ENCODE measurements around the gene FARS2. TPM values are rescaled to one million over a fixed set of nuclear protein-coding genes. Genes with fewer than 3 reads are reported as not detected.
"Not testable (repeated sequence)": the region's sequence is repeated elsewhere in the genome, so short reads cannot be mapped to it uniquely, and the experiment has no call there.

Gene FARS2
- total RNA-seq, 1 donor from 2014 or later: 19.5 TPM

DNA sequence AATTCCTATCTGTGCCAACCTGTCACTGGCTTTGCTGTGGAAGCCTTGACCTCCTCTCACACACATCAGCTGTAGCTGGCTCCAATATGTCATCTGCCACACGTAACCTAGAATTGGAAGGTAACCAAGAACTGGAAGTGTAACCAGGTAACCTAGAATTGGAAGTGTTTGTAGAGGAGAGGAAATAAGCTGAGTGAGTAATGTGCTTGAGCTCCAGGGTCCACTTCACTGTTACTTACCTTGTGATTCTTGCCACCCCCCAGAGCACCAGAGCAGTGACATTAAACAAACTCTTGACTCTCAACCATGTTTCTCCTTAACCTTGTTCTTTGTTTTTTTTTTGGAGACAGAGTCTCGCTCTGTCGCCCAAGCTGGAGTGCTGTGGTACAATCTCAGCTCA lies 394.9 kb downstream of the FARS2 start:
- intact Hi-C loops (cut with micrococcal nuclease): no loop called here

DNA sequence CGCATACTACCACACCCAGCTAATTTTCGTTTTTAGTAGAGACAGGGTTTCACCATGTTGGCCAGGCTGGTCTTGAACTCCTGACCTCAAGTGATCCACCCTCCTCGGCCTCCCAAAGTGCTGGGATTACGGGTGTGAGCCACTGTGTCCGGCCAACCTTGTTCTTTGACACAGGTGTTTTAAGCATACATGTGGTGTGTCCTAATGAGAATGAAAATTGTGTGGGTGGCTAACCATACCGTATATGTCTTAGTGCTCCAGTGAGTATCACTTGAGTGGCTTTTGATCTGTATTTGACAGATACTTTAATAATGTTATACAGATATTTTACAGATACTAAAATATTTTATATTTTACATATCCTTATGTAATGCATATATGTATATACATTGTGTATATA lies 395.4 kb downstream of the FARS2 start:
- intact Hi-C loops (cut with micrococcal nuclease): not testable (repeated sequence)

DNA sequence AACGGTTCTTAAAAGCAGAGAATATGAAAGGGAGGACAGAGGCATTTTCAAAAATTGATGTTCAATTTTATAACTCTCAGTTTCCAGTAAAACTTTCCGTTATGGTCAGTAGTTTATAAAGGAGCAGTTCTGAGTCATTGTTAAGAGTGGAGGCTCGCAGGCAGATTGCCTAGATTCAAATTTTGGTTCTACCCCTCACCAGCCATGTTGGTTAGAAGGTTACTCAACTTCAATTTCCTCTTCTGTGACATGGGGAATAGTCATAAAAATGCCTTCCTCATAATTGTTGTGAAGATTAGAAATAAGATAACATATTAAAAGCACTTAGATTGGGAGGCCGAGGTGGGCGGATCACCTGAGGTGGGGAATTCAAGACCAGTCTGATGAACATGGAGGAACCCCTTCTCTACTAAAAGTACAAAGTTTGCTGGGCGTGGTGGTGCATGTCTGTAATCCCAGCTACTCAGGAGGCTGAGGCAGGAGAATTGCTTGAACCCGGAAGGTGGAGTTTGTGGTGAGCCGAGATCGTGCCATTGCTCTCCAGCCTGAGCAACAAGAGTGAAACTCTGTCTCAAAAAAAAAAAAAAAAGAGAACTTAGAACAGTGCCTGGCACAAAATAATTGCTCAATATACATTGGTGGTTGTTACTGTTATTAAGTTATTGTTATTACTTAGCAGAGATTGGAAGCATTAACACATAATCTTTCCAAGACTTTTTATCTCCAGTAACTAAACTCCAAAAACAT lies 396.5 kb downstream of the FARS2 start:
- intact Hi-C loops (cut with micrococcal nuclease): no loop called here

DNA sequence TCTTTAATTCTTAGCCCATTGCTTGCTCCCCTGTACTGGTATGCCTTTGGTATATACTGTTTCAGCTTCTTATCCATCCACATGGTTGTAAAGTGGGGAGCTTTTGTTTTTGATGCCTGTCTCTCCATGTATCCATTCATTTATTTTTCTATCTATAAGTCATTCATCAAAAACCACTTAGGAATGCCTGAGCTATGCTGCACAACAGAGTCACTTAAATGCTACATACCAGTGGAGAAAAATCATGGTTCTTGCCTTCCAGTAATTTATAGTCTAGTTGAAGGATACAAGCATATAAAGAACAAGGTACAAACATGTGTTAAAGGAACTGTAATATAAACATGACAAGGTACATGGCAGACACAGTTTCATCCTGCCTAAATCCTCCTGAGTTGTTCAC lies 398.2 kb downstream of the FARS2 start:
- intact Hi-C loops (cut with micrococcal nuclease): no loop called here

DNA sequence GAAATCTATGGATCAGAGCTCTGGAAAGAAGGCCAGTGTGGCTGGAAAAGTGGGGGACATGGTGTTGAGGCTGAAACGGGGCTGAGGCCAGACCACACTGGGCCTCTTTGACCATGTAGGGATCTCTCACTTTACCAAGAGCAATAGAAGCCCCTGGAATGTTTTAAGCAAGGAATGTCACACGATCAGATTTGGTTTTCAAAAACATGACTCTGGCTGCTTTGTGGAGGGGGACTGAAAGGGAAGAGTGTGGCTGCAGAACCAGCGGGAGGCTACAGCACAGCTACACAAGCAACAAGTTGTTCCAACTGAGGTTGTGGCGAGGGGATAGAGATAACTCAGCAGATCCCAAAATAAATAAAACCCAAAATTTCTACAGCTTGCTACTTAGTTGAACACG lies 399.5 kb downstream of the FARS2 start:
- intact Hi-C loops (cut with micrococcal nuclease): no loop called here

DNA sequence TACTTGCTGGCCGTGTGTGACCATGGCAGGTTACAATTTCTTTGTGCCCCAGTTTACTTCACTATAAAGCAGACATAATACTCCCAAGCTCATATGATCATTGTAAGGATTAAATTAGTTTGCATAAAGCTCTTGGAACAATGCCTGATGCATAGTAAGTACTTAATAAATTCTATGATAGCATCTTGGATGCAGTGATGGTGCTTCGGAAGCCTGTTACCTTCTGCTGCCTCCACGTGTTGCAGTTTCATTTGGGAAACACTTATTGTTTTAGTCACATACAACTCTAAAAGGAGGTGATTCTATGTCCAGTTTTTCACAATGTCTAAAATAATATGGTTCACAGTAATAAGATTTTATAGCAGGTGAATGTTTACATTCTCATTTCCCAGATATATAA lies 401.5 kb downstream of the FARS2 start:
- intact Hi-C loops (cut with micrococcal nuclease): no loop called here

DNA sequence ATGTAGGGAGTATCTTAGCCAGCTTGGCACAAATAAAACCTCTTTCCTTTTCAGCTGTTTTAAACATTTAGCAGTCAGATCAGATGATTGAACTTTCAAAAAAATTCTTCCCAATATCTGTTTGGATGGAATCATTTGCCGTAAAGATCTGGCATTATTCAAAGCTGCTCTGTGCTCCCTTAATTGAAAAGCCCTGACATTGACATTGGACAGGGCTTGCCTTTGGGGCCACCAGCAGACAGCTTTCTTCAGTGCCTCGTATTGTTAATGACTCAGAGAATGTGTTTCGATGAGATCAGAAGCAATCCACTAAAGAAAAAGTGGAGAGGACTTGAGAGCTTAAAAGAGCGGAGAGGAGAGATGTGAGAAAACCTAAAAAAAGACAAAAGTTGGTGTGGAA lies 401.9 kb downstream of the FARS2 start:
- intact Hi-C loops (cut with micrococcal nuclease): no loop called here

DNA sequence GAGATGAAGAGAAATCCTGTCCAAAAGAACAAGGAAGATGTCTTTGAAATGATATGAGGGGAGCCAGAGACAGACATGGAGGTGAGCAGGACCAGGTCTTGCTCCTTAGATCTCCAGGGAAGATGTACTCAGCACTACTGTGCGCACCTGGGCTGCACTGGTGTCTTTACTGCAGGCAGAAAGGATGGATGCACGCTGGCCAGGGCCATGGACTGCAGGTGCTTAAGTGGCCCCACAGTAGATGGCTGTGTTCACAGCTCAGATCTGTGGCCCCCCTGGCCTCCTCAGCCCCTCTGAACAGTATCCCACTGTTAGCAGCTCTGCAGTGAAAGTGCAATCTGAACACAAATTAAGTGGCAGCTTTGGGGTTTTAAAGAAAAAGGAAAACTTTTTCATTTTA lies 402.4 kb downstream of the FARS2 start:
- intact Hi-C loops (cut with micrococcal nuclease): no loop called here

DNA sequence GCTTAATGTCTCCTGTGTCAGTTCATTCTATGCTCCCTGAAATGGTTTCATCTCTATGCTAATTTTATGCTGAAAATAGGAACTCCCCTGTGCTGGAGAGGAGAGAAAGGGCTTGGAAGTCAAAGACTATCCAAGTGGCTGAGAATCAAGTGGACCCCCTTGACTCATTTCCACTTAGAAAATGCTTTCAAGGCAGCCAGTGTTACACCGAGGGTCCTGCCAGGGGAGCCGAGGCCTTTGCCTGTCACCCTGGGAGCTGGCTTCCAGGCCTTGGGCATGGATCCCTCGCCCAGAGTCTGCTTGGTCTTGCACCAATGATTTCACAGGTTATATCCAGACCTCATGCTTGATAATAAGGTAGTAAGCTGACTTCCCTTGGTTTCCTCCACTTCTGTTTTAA lies 402.8 kb downstream of the FARS2 start:
- intact Hi-C loops (cut with micrococcal nuclease): no loop called here

DNA sequence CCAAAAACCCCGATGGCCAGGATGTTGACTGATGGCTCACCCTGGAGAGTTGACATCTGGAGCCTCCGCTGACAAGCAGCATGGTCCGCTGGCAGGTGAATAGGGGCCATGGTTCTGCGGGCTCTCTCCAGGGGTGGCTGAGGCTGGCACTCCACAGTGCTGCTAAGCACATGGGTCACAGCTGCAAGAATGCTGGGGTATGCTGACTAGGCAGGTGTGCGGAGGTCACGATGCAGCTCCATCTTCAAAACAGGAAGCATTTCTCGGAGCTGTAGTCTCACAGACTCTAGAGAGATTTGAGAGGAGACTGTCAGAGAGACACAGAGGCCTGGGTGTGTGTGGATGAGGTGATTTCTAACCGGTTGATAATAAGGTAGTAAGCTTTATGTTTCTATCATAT lies 403.9 kb downstream of the FARS2 start:
- intact Hi-C loops (cut with micrococcal nuclease): no loop called here

DNA sequence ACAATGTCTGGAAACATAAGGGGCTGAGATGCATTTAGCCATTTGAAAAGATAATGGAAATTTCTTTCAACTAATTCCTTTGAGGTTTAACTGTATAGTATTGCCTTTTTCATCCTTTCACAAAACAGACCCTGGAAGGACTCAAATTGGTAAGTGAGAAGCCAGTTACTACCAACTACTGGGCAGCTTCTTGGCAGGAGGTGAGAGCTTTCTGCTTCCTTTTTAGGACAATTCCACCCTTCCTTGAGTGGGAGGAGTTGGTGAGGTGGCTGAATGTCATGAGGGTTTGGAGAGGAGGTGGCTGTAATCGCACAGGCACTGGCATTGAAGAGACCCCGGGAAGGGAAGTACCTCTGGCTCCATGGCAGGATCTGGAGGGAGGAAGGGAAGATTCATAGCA lies 404.4 kb downstream of the FARS2 start:
- intact Hi-C loops (cut with micrococcal nuclease): no loop called here

DNA sequence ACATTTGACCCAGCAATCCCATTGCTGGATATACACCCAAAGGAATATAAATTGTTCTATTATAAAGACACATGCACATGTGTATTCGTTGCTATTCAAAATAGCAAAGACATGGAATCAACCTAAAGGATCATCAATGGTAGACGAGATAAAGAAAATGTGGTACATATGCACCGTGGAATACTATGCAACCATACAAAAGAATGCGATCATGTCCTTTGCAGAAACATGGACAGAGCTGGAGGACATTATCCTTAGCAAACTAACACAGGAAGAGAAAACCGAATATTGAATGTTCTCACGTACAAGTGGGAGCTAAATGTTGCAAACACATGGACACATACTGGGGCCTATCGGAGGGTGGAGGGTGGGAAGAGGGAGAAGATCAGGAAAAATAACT lies 405.4 kb downstream of the FARS2 start:
- intact Hi-C loops (cut with micrococcal nuclease): no loop called here

DNA sequence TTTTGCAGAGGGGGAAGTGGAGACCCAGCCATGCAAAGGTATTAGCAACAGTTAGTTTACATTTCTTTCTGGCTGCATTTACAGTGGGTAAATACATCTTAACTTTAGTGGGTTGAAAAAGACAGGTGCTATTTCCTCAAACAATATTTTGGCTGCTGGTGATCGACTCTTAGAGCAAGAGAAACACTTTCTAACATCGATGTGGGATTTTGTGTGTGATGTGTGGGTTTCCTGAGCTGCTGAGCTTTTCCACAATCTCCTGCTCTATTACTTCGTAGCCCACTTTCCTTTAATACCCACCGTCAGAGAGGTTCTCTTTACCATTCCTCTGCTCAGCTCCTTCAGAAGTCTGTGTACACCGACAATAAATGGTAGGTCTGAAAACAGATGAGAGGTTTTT lies 406.4 kb downstream of the FARS2 start:
- intact Hi-C loops (cut with micrococcal nuclease): no loop called here

DNA sequence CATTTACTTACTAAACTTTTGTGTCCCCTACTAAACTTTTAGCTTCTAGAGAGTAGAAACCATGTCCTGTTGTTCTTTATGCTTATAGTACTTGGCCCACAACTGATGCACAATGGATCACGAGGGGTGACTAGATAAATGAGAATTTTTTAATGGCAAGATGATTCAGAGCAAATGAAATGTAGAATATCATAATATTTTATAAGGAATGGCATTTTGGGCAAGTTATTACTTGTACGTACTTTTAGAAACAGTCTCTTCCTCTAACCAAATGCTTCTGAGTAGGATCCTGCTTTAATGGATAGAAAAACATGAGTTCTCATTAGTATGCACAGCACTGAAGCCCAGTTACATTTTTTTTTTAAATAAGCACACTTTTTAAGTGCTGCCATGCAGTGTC lies 409.1 kb downstream of the FARS2 start:
- intact Hi-C loops (cut with micrococcal nuclease): loop anchor here (5.0 kb wide), 1 partner anchor 198 kb away; no protein-coding TSS in a partner anchor

DNA sequence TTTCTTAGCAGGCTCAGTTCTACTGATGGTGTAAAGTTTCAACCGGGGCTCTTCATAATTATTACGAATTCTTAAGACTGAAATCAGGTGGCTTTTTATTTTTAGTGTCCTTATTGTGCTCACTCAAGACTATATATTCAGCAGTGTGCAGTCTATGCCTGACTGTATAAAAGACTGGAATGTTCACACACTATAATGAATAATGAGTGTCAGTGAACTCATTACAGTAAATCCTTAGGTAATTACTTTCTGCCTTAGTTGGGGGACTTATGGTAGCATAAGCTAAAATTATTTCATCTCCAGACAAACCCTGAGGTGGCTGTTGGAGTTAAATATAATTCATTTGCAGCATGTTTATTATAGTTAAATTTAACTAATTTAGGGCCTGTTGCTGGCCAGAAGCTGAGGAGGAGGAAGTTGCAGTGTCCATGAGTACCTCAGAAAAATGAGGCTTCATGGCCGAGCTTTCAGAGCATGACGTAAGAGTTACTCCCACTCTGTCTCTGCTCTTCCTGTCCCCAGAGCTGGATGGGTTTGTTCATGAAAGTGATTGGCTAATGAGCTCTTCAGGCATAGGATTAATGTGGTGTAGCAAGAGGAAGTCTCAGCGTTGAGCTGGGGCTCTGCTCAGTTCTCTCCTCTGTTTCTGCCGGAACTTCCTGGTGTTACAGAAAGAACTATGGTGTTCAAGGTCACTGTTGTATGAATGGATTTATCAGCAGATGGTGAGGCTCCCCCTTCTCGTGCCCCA lies 409.7 kb downstream of the FARS2 start:
- intact Hi-C loops (cut with micrococcal nuclease): loop anchor here (5.0 kb wide), 1 partner anchor 199 kb away; no protein-coding TSS in a partner anchor

DNA sequence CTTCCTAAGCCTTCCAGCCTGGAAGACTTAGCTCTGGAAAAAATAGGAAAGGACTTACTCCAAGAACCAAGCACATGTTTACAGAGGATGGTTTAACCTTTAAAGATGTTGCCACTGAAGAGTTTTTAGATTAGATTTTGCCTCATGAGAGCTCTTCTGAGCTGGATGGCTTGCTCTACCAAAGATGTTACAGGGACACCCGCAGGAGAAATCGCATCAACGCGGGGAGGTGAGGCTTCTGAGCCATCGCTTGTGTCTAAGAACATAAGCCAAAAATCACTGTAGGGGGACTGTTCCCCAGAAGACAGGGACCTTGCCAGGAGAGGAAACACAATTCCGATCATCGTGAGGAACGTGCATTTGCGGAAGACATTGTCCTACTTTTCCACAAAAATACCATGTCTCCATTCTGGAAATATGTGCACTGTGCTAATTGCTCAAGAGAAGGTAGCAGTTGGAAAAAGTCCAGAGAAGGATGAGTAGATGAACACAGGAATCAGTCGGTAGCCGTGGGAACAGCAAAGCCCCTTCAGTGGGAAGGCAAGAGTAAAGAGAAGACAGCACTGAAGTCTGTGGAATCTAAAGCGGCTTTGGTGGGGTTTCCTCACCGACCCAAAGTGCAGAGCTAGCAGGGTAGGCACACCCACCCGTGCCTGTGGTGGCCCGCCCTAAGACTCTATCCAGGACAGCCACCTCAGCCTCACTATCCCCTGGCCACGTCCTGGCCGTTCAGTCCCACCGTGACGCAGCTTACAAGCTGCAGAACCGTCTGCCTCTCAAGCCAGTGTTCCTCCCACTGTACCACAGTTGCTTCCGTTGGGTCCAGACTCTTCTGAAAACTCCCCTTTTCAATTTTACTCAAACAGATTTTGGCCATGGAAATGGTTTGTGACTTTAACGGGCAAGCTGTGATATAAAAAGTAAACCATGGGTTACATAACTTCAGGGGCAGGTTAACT lies 410.6 kb downstream of the FARS2 start:
- intact Hi-C loops (cut with micrococcal nuclease): loop anchor here (5.0 kb wide), 1 partner anchor 200 kb away; no protein-coding TSS in a partner anchor

DNA sequence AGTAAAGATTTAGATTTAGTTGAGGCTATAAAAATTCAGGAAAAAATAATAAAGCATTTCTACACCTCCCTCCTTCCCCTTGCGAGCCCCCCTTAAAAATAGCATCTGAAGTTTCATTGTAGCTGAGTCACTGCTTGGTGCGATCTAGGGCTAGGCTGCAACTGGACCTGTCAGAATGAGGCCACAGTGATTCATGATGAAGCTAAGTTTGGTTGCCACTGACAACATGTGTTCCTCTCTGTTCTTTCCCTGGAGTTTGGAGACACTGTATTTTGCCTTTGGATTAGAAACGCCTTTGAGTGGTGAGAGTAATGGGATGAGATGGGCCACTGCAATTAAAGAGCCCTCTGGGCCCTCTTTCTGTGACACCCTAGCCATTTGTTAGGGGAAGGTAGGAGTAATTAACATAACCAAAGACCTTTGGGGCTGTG lies 411.3 kb downstream of the FARS2 start:
- intact Hi-C loops (cut with micrococcal nuclease): loop anchor here (5.0 kb wide), 1 partner anchor 200 kb away; no protein-coding TSS in a partner anchor

DNA sequence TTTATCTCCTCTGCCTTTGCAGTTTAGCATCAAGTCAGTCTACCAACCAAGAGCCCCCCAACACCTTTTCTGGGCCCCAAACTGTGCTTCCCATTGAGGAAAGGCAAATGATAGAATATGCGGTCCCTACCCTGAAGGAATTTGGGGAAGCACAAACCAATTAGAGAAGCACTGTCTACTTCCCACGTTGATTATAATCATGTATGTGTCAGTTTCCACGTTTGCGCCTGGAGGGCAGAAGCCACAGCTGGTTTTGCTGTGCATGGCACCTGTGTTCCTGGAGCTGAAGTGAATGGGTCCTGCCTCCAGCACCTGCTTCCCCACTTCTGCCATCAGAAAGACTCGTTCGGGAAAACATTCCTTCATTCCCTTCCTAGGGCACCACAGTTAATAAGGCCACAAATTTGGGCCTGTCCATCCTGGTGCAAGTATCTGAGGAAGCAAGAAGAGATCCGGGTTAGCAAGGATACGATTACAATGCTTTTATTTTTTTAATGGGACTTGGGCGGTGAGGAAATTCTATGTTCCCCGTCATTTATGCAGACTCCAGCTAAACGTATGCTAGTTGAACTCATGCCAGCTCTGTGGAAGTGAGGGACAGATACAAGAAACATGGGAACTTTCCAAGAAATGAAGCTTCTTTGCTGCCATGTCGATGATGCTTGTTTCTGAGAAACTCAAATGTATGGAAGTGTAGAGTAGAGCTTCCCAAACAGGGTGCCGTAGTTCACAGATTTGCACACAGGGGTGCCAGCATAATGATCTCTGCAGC lies 411.9 kb downstream of the FARS2 start:
- intact Hi-C loops (cut with micrococcal nuclease): loop anchor here (5.0 kb wide), 1 partner anchor 201 kb away; no protein-coding TSS in a partner anchor

DNA sequence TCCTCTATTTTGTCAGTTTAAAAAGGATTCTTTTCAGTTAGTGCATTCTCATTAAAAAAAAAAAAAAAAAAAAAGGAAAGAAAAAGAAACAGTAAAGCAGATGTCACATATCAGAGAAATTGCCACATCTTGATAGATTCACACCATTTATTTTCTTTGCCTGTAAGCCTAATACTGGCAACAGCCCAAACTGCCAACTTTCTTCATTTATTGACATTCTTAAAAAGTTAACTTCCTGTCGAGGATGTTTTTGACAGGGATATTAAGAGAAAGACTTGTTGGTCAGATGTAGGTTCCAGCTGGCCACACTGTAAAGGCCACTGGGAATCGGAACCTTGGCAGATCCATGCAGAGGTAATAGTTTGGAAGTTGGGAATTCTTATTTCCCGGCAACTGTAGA lies 412.8 kb downstream of the FARS2 start:
- intact Hi-C loops (cut with micrococcal nuclease): loop anchor here (5.0 kb wide), 1 partner anchor 202 kb away; no protein-coding TSS in a partner anchor

DNA sequence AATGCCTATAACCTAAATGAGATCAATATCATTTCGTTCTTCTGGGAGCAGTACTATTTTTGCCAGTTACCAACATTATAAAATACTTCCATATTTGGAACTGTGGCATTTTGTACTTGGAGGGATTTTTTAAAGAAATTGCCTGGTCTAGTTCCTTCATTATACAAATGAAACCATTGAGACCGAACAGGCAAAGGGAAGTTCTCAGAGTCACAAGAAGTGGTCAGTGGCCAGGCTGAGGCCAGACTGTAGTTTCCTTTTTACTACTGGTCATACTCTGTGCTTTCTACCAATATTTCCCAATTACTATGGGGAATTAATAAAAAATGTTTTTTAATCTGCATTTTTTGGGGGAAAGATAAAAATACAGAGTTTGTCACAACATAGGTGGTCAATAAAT lies 413.4 kb downstream of the FARS2 start:
- intact Hi-C loops (cut with micrococcal nuclease): loop anchor here (5.0 kb wide), 1 partner anchor 202 kb away; no protein-coding TSS in a partner anchor

Data from T-helper 2 cell treated with Interferon-gamma antibody and Interleukin-4, amounts not matched to agents 100 ng/mL and 5 ng/mL, for 36 hours (primary cell).